HepG2 (cell line): ENCODE results near the gene CERS6. TPM values are rescaled to one million over a fixed set of nuclear protein-coding genes. Genes with fewer than 3 reads are reported as not detected.

Experiments used
- NFE2L1 ChIP-seq: sonication (generic); formaldehyde crosslinking; IDR thresholded peaks from 2 replicates; pipeline ENCODE4 v1.4.0; 2020; ENCODE audit warnings: missing genetic modification reagents, mild to moderate bottlenecking, borderline replicate concordance
- NFYC ChIP-seq: IDR thresholded peaks from 2 replicates; pipeline ENCODE4 v1.6.1; 2016; ENCODE audit warnings: missing genetic modification reagents, missing compliant biosample characterization
- PLRG1 ChIP-seq: fragments of 450-650 bp; conservative IDR thresholded peaks from 2 replicates; pipeline ENCODE4 v1.6.1; 2016
- TP53 ChIP-seq: sonication (generic); formaldehyde crosslinking; conservative IDR thresholded peaks from 2 replicates; pipeline ENCODE4 v1.4.0; 2020; ENCODE audit warnings: missing genetic modification reagents
- ZNF343 ChIP-seq: sonication (generic); formaldehyde crosslinking; IDR thresholded peaks from 2 replicates; pipeline ENCODE4 v1.4.0; 2020; ENCODE audit warnings: mild to moderate bottlenecking, missing genetic modification reagents
- polyA plus RNA-seq, 8 experiments: library from polyadenylated mRNA; depleted of rRNA in 3 of 8; stranded (reverse) in 7 of 8; unstranded in 1 of 8; fragments of >200 nt; fragmentation: Illumina TruSeq in 4 of 8; extraction: Trizol in 4 of 8; gene quantifications; 2 replicates each; pipeline versions ENCODE4 v1.2.1 to v1.2.3, GENCODE V29; 2011 to 2016; ENCODE audit warnings: low read depth in 4 of 8, missing spikeins in 1 of 8, mixed read lengths in 1 of 8; ENCODE audit not compliant: insufficient read depth in 1 of 8
- total RNA-seq, 5 experiments: library from RNA; depleted of rRNA; stranded (reverse); fragments of >200 nt; fragmentation: Illumina TruSeq; extraction: Trizol; gene quantifications; 2 replicates each; pipeline ENCODE4 v1.2.3, GENCODE V29; 2016; ENCODE audit warnings: low read depth in 1 of 5
- TF ChIP-seq, protein P1 (sequence below): sonication (generic); formaldehyde crosslinking; IDR thresholded peaks from 2 replicates; pipeline ENCODE4 v1.4.0; 2020; ENCODE audit warnings: missing genetic modification reagents, borderline replicate concordance
- TF ChIP-seq, protein P2 (sequence below): sonication (generic); IDR thresholded peaks from 2 replicates; pipeline ENCODE4 v1.6.1; 2016; ENCODE audit warnings: low read depth, borderline replicate concordance
- TF ChIP-seq, protein P3 (sequence below): sonication (generic); formaldehyde crosslinking; IDR thresholded peaks from 2 replicates; pipeline ENCODE4 v1.4.0; 2020; ENCODE audit warnings: mild to moderate bottlenecking, missing genetic modification reagents
- TF ChIP-seq, protein P4 (sequence below): sonication (generic); formaldehyde crosslinking; IDR thresholded peaks from 2 replicates; pipeline ENCODE4 v1.4.0; 2020; ENCODE audit warnings: missing genetic modification reagents

The CERS6 gene
- total and polyA plus RNA-seq, 2 of the 13 experiments (the other 11 are each of a cell fraction or from before 2014, with no cell fraction given) = 10.1 to 20.3 TPM

DNA sequence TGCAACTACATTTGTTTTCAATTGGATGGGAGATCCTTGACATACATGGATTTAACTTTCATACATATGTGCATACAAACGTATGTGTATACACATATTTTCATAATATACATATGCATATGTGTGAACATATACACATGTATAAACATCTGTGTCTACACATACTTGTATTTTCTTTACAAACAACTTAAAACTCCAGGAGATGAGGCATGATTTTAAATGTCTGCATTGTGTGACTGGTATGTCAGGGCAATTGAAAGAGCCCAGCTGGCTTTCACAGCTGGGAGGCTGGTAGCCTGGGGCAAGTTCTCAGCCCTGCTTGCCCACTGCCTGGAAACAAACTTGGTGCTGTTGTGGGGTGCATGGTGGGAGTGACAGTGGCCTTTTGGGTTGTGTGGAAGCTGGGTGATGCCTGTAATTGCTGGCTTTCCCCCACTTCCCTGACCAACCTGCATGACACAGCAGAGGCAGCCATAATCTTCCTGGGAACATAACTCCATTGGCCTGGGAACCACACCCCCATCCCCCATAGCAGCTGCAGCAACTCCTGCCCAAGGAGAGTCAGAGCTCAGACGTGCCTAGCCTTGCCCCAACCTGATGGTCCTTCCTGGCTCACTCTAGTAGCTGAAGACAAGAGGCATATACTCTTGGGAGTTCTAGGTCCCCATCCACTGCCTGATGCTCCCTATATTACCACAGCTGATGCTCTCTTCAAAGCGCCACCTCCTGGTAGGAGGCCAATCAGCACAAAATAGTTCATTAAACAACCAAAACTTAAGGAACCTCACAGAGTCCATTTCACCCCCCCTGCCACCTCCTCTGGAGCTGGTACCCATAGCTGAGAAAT lies 158.3 kb downstream of the CERS6 start (continued):
- TF ChIP-seq, protein P1, sequence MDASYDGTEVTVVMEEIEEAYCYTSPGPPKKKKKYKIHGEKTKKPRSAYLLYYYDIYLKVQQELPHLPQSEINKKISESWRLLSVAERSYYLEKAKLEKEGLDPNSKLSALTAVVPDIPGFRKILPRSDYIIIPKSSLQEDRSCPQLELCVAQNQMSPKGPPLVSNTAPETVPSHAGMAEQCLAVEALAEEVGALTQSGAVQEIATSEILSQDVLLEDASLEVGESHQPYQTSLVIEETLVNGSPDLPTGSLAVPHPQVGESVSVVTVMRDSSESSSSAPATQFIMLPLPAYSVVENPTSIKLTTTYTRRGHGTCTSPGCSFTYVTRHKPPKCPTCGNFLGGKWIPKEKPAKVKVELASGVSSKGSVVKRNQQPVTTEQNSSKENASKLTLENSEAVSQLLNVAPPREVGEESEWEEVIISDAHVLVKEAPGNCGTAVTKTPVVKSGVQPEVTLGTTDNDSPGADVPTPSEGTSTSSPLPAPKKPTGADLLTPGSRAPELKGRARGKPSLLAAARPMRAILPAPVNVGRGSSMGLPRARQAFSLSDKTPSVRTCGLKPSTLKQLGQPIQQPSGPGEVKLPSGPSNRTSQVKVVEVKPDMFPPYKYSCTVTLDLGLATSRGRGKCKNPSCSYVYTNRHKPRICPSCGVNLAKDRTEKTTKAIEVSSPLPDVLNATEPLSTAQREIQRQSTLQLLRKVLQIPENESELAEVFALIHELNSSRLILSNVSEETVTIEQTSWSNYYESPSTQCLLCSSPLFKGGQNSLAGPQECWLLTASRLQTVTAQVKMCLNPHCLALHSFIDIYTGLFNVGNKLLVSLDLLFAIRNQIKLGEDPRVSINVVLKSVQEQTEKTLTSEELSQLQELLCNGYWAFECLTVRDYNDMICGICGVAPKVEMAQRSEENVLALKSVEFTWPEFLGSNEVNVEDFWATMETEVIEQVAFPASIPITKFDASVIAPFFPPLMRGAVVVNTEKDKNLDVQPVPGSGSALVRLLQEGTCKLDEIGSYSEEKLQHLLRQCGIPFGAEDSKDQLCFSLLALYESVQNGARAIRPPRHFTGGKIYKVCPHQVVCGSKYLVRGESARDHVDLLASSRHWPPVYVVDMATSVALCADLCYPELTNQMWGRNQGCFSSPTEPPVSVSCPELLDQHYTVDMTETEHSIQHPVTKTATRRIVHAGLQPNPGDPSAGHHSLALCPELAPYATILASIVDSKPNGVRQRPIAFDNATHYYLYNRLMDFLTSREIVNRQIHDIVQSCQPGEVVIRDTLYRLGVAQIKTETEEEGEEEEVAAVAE (CRISPR knock-in tag) = no peak
- TF ChIP-seq NFE2L1 = no peak
- TF ChIP-seq, protein P2, sequence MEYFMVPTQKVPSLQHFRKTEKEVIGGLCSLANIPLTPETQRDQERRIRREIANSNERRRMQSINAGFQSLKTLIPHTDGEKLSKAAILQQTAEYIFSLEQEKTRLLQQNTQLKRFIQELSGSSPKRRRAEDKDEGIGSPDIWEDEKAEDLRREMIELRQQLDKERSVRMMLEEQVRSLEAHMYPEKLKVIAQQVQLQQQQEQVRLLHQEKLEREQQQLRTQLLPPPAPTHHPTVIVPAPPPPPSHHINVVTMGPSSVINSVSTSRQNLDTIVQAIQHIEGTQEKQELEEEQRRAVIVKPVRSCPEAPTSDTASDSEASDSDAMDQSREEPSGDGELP = peak; percentile 26; the same call in 1 of the 2 replicates
- TF ChIP-seq TP53 (CRISPR knock-in tag) = no peak
- no peak for TF ChIP-seq PLRG1
- TF ChIP-seq, protein P3, sequence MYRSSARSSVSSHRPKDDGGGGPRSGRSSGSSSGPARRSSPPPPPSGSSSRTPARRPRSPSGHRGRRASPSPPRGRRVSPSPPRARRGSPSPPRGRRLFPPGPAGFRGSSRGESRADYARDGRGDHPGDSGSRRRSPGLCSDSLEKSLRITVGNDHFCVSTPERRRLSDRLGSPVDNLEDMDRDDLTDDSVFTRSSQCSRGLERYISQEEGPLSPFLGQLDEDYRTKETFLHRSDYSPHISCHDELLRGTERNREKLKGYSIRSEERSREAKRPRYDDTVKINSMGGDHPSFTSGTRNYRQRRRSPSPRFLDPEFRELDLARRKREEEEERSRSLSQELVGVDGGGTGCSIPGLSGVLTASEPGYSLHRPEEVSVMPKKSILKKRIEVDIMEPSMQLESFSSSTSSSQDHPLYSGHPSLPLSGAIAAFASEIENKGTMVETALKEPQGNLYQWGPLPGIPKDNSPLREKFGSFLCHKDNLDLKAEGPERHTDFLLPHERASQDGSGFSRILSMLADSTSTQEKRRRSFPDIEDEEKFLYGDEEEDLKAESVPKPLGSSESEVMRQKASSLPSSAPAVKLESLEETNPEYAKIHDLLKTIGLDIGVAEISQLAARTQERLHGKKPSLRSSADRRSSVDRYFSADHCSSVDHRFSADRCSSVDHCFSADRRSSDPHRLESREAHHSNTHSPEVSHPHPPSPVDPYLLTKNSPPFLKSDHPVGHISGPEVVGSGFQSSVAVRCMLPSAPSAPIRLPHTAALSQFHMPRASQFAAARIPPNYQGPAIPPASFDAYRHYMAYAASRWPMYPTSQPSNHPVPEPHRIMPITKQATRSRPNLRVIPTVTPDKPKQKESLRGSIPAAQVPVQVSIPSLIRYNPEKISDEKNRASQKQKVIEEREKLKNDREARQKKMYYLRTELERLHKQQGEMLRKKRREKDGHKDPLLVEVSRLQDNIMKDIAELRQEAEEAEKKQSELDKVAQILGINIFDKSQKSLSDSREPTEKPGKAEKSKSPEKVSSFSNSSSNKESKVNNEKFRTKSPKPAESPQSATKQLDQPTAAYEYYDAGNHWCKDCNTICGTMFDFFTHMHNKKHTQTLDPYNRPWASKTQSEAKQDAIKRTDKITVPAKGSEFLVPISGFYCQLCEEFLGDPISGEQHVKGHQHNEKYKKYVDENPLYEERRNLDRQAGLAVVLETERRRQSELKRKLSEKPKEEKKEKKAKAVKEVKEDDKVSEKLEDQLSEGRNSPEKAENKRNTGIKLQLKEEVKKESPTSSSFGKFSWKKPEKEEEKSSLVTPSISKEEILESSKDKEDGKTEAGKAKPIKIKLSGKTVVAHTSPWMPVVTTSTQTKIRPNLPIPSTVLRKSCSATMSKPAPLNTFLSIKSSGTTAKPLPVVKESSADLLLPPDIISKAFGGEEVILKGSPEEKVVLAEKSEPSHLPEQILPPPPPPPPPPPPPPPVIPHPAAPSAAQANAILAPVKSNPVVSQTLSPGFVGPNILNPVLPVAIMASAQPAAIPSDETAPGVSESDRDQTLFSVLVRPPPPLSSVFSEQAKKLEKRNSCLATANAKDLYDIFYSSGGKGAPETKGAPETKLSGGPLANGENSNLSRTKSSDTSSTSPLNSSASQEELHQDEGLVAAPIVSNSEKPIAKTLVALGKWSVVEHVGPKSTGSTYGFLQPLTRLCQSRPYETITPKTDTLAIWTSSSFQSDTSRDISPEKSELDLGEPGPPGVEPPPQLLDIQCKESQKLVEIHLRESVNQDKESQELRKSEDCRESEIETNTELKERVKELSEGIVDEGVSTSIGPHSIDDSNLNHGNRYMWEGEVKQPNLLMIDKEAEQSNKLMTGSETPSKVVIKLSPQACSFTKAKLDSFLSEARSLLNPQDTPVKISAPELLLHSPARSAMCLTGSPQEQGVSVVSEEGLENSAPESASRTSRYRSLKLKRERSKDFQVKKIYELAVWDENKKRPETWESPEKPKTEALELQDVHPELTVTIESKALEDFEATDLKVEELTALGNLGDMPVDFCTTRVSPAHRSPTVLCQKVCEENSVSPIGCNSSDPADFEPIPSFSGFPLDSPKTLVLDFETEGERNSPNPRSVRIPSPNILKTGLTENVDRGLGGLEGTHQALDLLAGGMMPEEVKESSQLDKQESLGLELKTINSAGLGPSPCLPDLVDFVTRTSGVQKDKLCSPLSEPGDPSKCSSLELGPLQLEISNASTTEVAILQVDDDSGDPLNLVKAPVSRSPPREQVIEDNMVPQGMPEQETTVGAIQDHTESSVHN (CRISPR knock-in tag) = no peak
- no peak for TF ChIP-seq NFYC (CRISPR knock-in tag)
- no peak for TF ChIP-seq ZNF343 (CRISPR knock-in tag)
- TF ChIP-seq, protein P4, sequence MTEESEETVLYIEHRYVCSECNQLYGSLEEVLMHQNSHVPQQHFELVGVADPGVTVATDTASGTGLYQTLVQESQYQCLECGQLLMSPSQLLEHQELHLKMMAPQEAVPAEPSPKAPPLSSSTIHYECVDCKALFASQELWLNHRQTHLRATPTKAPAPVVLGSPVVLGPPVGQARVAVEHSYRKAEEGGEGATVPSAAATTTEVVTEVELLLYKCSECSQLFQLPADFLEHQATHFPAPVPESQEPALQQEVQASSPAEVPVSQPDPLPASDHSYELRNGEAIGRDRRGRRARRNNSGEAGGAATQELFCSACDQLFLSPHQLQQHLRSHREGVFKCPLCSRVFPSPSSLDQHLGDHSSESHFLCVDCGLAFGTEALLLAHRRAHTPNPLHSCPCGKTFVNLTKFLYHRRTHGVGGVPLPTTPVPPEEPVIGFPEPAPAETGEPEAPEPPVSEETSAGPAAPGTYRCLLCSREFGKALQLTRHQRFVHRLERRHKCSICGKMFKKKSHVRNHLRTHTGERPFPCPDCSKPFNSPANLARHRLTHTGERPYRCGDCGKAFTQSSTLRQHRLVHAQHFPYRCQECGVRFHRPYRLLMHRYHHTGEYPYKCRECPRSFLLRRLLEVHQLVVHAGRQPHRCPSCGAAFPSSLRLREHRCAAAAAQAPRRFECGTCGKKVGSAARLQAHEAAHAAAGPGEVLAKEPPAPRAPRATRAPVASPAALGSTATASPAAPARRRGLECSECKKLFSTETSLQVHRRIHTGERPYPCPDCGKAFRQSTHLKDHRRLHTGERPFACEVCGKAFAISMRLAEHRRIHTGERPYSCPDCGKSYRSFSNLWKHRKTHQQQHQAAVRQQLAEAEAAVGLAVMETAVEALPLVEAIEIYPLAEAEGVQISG (CRISPR knock-in tag) = peak; percentile 75
